Osteocyte (in vitro differentiated cells): Measurements from ENCODE around the gene CARD11. TPM values are rescaled to one million over a fixed set of nuclear protein-coding genes. Genes with fewer than 3 reads are reported as not detected.

ENCODE experiments used
- DNase-seq: peaks from one replicate; pipeline ENCODE4 v3.0.0; 2021; ENCODE audit warnings: mixed read lengths; ENCODE audit not compliant: unreplicated experiment; ENCODE audit errors: extremely low spot score
- H3K27ac Mint-ChIP-seq: one replicate; pipeline ENCODE4 v1.8.0; 2021; ENCODE audit warnings: mild to moderate bottlenecking, mixed read lengths; ENCODE audit not compliant: unreplicated experiment
- H3K27me3 Mint-ChIP-seq: one replicate; pipeline ENCODE4 v1.8.0; 2021; ENCODE audit warnings: mixed read lengths; ENCODE audit not compliant: unreplicated experiment
- H3K36me3 Mint-ChIP-seq: one replicate; pipeline ENCODE4 v1.8.0; 2021; ENCODE audit warnings: mixed read lengths; ENCODE audit not compliant: unreplicated experiment
- H3K4me1 Mint-ChIP-seq: one replicate; pipeline ENCODE4 v1.8.0; 2021; ENCODE audit warnings: mixed read lengths; ENCODE audit not compliant: unreplicated experiment
- H3K4me3 Mint-ChIP-seq: one replicate; pipeline ENCODE4 v1.8.0; 2021; ENCODE audit warnings: mild to moderate bottlenecking, moderate library complexity, mixed read lengths; ENCODE audit not compliant: unreplicated experiment
- H3K9me3 Mint-ChIP-seq: one replicate; pipeline ENCODE4 v1.8.0; 2021; ENCODE audit warnings: mixed read lengths; ENCODE audit not compliant: unreplicated experiment
- CTCF ChIP-seq: fragments of 200-600 bp; sonication (generic); IDR thresholded peaks from 2 replicates; pipeline ENCODE4 v1.5.0; 2021; ENCODE audit warnings: antibody characterized with exemption, mild to moderate bottlenecking, moderate library complexity
- total RNA-seq: library from RNA; stranded (reverse); gene quantifications from 2 replicates; pipeline ENCODE4 v1.2.1, GENCODE V29; 2021

The CARD11 gene
- total RNA-seq, 1 donor from 2014 or later = 0.24 TPM

GRCh38 chr7:2923886-2924574 lies 119.6 kb downstream of the CARD11 start:
- no peak for DNase-seq

GRCh38 chr7:2923291-2923781 lies 120.3 kb downstream of the CARD11 start:
- no peaks in the 10 kb centered on the region for H3K4me1 Mint-ChIP-seq
- no peak overlapping the region for H3K27ac Mint-ChIP-seq
- H3K4me3 Mint-ChIP-seq = no peak overlapping the region
- peaks cover 15% of the 10 kb centered on the region for H3K27me3 Mint-ChIP-seq
- no peak for TF ChIP-seq CTCF
- H3K9me3 Mint-ChIP-seq = peaks cover 3% of the 10 kb centered on the region
- DNase-seq = no peak
- no peaks in the 10 kb centered on the region for H3K36me3 Mint-ChIP-seq

More at GRCh38 chr7:2923886-2924574, 119.6 kb downstream of the CARD11 start:
- no peak for TF ChIP-seq CTCF
- peaks cover 11% of the 10 kb centered on the region for H3K27me3 Mint-ChIP-seq
- no peak overlapping the region for H3K4me3 Mint-ChIP-seq
- no peak overlapping the region for H3K27ac Mint-ChIP-seq
- H3K4me1 Mint-ChIP-seq = no peaks in the 10 kb centered on the region
- H3K9me3 Mint-ChIP-seq = peaks cover 3% of the 10 kb centered on the region
- H3K36me3 Mint-ChIP-seq = no peaks in the 10 kb centered on the region

GRCh38 chr7:2922866-2923265 lies 120.8 kb downstream of the CARD11 start:
- Mint-ChIP-seq H3K4me3 (no peak overlapping the region), H3K4me1 (no peaks in the 10 kb centered on the region), H3K9me3 (peaks cover 3% of the 10 kb centered on the region), H3K36me3 (no peaks in the 10 kb centered on the region), H3K27ac (no peak overlapping the region), H3K27me3 (peaks cover 15% of the 10 kb centered on the region)
- TF ChIP-seq CTCF = no peak
- DNase-seq = no peak

- H3K27me3 Mint-ChIP-seq = peaks cover 15% of the 10 kb centered on the region
- peaks cover 3% of the 10 kb centered on the region for H3K9me3 Mint-ChIP-seq
- TF ChIP-seq CTCF = no peak
- H3K36me3 Mint-ChIP-seq = no peaks in the 10 kb centered on the region
- H3K27ac Mint-ChIP-seq = no peak overlapping the region
- no peak for DNase-seq
- H3K4me3 Mint-ChIP-seq = no peak overlapping the region
- H3K4me1 Mint-ChIP-seq = no peaks in the 10 kb centered on the region
Observed at GRCh38 chr7:2922348-2922691, 121.3 kb downstream of the CARD11 start.

GRCh38 chr7:2921653-2922347 lies 121.9 kb downstream of the CARD11 start:
- Mint-ChIP-seq H3K27me3 (peaks cover 20% of the 10 kb centered on the region), H3K36me3 (no peaks in the 10 kb centered on the region), H3K9me3 (peaks cover 3% of the 10 kb centered on the region), H3K4me3 (no peak overlapping the region), H3K4me1 (no peaks in the 10 kb centered on the region), H3K27ac (no peak overlapping the region)
- TF ChIP-seq CTCF = peak; percentile 28
- no peak for DNase-seq
